COR-L47 (cell line): ENCODE results near the gene NDUFAF8.

Experiments used
- DNase-seq: peaks from one replicate; lab custom pipeline; 2025; lab: John Stamatoyannopoulos, UW

The NDUFAF8 gene

GRCh38 chr17:81253358-81254131 lies 14.4 kb downstream of the NDUFAF8 start:
- peak; percentile 31 for DNase-seq

- peak; percentile 98 for DNase-seq
Observed at GRCh38 chr17:81254955-81255717, 16.0 kb downstream of the NDUFAF8 start.

DNA sequence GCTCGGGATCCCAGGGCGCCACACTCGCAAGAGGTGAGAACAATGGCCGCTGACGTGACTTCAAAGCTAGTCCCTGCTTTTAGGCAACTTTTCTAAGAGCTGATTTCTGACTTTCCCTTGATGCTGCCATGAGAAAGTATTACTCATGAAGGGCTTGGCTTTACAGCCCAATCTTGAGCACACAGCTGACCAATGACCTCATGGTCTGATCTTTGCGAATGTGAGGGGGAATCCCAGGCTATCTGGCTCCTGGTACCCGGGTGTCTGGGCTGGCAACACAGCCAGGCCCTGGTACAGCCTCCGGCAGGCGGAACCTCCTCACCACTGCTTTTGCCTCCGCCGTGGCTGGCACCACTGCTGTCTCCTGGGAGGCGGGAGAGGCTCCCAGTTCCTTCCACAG lies 17.5 kb downstream of the NDUFAF8 start:
- no peak for DNase-seq

GRCh38 chr17:81257533-81257932 lies 18.4 kb downstream of the NDUFAF8 start:
- no peak for DNase-seq

DNA sequence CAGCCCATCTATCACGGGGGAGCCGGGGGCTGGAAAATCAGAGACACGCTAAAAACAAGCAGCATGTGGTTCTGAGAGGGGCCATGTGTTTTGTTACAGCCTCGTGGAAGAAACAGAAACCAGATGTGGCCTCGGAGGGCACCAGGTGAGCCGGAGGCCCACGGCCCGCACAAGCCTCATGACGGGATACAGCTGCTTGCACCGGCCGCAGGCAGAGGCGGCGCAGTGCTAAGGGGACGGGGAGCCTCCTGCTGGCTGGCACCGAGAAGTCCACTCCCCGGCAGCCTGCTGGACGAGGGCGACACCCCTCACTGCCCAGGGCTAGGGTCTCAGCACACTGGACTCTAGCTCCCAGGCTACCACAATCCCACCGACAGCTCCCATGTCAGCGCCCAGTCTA lies 19.2 kb downstream of the NDUFAF8 start:
- no peak for DNase-seq

DNA sequence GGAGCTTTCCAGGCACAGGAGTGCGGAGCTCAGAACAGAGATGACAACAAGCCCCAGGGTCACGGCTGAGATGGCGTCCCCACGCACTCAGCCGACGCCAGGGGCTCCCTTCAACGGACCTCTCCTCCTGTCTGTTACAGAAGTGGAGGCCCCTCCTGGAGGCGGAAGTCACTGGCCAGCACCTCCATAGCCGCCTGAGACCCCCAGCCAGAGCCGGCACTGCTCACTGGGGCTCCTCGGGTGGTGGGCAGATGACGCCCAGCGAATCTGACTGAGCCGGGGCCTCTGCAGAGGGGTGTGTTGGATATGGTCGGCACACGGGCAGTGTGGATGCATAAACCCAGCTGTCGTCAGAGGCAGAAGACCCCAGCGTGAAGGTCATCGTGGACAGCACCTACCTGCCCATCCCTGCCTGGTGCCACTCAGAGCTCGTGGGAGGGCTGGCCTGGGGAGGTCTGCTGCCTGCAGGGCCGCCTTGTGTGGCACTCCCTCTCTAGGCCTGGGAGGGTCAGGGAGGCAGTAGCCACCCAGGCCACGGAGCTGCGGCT lies 20.0 kb downstream of the NDUFAF8 start:
- DNase-seq, result no peak

DNA sequence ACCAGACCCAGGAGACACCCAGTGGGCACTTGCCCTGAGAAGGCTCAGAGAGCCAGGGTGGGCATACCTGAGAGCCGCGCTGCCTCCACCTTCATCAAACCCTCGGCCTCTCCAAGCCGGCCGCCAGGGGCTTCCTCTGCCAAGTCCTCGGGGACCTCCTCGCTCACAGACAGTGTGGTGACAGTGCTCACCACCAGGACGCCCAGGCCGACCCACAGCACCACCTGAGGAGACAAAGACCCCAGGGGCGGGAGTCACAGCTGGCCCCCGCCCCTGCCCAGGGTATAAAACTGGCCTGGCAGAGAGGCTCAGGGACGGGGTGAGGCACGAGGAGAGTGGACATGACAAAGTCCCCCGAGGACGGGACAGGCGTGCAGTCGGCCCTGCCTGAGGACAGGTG lies 21.1 kb downstream of the NDUFAF8 start:
- no peak for DNase-seq

DNA sequence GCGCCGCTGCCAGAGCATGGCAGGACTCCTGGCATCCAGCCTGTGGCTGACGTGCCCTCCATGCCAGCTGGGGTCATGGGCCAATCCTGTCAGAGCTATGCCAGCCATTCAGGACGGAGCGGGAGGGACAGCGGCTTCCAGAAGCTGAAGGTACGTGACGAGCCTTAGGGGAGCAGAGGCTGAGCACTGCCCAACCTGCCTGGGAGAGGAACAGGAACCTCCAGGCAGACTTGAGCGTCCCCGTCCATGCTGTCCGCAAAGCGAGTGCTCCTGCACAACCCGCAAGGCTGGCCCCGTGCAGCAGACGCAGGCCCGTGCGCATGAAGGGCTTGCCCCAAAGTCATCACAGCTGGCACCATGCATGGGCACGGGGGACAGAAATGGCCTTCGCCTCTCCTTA lies 21.5 kb downstream of the NDUFAF8 start:
- DNase-seq, result no peak

DNA sequence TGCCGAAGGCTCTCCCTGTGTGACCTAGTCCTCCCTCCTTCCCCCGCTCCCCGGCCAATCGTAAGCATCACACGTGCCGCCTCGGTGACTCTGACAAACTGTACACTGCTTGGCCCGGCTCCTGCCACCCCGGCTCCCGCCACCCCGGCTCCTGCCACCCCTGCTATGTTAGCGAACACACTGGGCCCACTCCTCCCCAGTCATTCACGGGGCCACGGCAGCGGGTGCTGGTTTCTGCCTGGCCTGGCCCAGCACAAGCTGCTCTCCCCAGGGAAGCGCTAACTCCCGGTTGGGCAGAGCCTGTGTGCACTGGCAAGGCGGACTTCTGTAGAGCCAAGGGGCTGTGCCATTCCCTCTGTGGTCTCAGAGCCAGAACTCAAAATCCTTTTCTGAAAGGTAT lies 22.0 kb downstream of the NDUFAF8 start:
- DNase-seq, result no peak

- DNase-seq, result no peak
Observed at GRCh38 chr17:81261582-81262336, 22.6 kb downstream of the NDUFAF8 start.

DNA sequence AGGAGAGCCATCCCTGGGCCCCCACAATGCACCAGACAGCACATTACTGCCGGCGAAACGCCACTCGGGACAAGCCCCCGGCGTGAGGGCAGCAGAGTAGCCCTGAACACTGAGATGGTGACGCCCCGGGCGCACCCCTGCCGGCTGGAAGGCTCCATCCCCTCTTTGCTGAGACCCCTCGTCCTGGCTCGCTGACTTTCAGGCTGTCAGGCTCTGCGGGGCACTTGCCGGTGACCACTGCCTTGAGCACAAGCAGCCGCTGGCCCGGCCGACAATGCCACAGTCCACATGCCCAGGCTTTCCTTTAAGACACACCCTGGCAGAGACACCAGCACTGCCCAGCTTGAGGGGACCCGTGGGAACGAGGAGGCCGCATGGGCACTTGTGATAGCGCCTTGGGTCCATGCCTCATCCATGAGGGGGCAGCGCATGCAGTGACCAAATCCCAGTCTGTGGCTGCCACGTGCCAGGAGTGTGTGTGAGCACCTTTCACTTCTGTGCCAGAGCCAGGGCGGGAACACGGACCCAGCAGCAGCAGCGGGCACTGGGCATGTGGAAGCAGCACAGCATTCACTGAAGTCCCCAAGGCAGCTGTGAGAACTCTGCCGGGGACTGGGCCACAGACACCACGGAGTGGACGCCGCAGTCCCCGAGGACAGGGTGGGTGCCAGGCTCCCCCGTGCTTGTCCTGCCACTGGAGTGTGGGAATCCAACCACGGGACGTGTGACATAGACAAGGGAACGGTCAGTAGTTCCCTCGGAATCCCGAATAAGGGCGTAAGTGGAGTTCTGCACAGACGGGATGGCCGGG lies 24.5 kb downstream of the NDUFAF8 start:
- no peak for DNase-seq

- DNase-seq, result no peak
Observed at GRCh38 chr17:81264640-81265039, 25.5 kb downstream of the NDUFAF8 start.

DNA sequence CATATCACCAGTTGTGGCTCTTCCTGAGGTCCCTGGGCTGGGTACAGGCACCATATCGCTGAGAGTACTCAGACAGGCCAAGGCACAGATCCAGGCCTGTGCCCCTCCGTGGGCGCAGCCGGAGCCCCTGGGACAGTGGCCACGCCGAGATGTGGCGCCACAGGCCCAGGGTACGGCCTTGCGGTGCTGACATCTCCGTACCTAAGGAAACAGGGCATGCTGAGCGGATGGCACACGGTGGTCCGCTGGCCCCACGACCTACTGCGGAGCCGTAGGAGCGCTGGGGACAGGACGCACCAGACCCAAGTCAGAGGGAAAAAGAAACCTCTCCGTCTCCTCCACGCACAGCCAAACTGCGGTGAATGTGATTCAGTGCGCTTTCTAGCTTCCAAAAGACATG lies 26.5 kb downstream of the NDUFAF8 start:
- no peak for DNase-seq

GRCh38 chr17:81267390-81268067 lies 28.4 kb downstream of the NDUFAF8 start:
- DNase-seq, result no peak

GRCh38 chr17:81270279-81270678 lies 31.2 kb downstream of the NDUFAF8 start:
- DNase-seq, result no peak

DNA sequence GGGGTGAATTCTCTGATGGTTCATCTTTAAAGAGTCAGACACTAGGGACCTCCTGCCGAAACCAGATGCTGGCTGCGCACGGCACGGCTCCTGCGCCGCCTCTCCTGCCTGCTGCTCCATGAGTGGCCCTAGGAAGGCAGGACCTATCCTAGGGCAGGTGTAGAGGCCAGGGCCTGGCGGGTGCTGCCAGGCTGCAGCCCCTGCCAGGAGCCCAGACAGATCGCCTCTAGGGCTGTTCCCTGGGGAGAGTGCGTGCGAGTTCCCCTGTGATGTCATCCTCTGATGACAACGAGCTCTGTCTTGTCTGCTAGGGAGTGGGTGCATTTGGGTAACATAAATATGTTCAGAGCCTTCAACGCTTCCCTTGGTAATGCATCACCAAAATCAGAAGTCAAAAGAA lies 32.1 kb downstream of the NDUFAF8 start:
- no peak for DNase-seq

- DNase-seq, result no peak
Observed at GRCh38 chr17:81272616-81273015, 33.5 kb downstream of the NDUFAF8 start.

DNA sequence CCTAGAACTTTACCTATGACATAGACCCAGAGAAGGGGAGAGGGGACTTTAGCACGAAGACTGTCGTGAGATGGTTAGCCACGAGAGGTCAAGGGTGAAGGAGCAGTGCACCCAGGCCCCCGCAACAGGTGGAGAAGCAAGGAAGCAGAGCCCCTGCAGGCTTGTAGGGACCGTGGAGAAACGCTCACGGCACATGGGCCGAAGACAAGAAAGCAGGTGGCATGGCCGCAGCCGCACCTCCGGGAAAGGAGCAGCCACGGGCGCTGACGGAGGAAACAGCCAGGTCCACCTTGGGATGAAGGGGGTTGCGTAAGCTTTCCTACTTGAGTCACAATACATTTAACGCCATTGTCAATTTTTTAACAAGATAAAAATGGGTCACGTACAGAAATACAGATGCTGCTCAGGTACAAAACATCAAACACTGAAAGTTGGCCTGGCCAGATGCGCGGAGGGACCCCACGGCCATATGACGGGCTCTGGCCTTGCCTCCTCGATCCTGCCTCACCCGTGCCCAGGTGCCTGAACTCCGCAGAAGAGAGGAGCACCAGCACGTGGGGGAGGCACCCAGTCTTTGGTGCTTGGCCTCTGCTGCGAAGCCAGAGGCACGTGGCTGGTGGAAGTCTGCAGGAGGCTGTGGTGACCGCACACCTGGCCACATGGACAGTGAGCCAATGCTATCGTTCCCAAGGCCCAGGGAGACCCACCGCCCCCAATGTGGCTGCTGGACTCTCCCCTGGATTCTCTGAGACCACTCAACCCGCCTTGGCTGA lies 34.8 kb downstream of the NDUFAF8 start:
- DNase-seq, result no peak

DNA sequence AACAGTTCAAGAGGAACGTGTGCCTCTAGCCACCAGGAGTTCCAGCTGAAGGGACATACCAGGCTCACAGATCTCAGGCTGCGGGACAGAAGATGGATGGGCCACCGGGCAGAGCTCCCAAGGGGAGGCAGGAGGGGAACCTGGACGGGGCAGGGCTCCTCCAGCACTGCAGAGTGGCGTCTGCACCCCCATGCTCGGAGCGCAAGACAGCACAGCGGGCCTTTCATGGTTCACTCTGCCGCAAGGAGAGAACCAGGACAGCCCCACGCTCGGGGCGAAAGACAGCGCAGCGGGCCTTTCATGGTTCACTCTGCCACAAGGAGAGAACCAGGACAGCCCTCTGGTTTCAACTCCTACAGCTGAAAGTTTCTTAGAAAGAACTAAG lies 35.3 kb downstream of the NDUFAF8 start:
- no peak for DNase-seq

- no peak for DNase-seq
Observed at GRCh38 chr17:81276781-81277180, 37.7 kb downstream of the NDUFAF8 start.
